Trophoblast cell (in vitro differentiated cells and primary cell): ENCODE results near the gene SF3A2.

ENCODE experiments used
- DNase-seq, 2 donors: peaks; one replicate each; pipeline ENCODE4 v3.0.0-alpha.2; 2016
- H2AFZ ChIP-seq: 2 replicates; pipeline ENCODE4 v1.6.1; 2013; ENCODE audit warnings: low read length, moderate library complexity, mild to moderate bottlenecking; ENCODE audit not compliant: insufficient read depth, poor library complexity
- H2AK5ac ChIP-seq: 2 replicates; pipeline ENCODE4 v1.6.1; 2013; ENCODE audit warnings: mild to moderate bottlenecking, low read length
- H2BK120ac ChIP-seq: 2 replicates; pipeline ENCODE4 v1.6.1; 2013; ENCODE audit warnings: low read length, mild to moderate bottlenecking, moderate library complexity; ENCODE audit not compliant: insufficient read depth, poor library complexity
- H2BK12ac ChIP-seq: 2 replicates; pipeline ENCODE4 v1.6.1; 2013; ENCODE audit warnings: mild to moderate bottlenecking, low read length, moderate library complexity
- H2BK5ac ChIP-seq: 2 replicates; pipeline ENCODE4 v1.6.1; 2013; ENCODE audit warnings: low read length, low read depth, moderate library complexity, mild to moderate bottlenecking; ENCODE audit not compliant: poor library complexity
- H3K14ac ChIP-seq: 2 replicates; pipeline ENCODE4 v1.6.1; 2013; ENCODE audit warnings: mild to moderate bottlenecking, low read length
- H3K18ac ChIP-seq: 2 replicates; pipeline ENCODE4 v1.6.1; 2013; ENCODE audit warnings: mild to moderate bottlenecking, low read length
- H3K23ac ChIP-seq: 2 replicates; pipeline ENCODE4 v1.6.1; 2013; ENCODE audit warnings: low read length
- H3K27ac ChIP-seq: 2 replicates; pipeline ENCODE4 v1.5.1; 2013; ENCODE audit warnings: low read depth, mild to moderate bottlenecking, inconsistent platforms, low read length, moderate library complexity
- H3K27me3 ChIP-seq: 2 replicates; pipeline ENCODE4 v1.6.1; 2013; ENCODE audit warnings: inconsistent platforms, mild to moderate bottlenecking, low read length, moderate library complexity; ENCODE audit not compliant: insufficient read depth
- H3K36me3 ChIP-seq, 2 experiments: 1 replicate in 1 of 2; 2 replicates in 1 of 2; pipeline ENCODE4 v1.6.1; 2013; ENCODE audit warnings: low read length in 2 of 2, mild to moderate bottlenecking in 2 of 2, moderate library complexity in 1 of 2; ENCODE audit not compliant: insufficient read depth in 2 of 2, control insufficient read depth in 1 of 2
- H3K4ac ChIP-seq: 2 replicates; pipeline ENCODE4 v1.6.1; 2013; ENCODE audit warnings: low read depth, mild to moderate bottlenecking, low read length, moderate library complexity
- H3K4me1 ChIP-seq, 2 experiments: 1 replicate in 1 of 2; 2 replicates in 1 of 2; pipeline ENCODE4 v1.6.1; 2013; ENCODE audit warnings: low read length in 2 of 2, mild to moderate bottlenecking in 2 of 2, moderate library complexity in 1 of 2; ENCODE audit not compliant: insufficient read depth in 2 of 2, control insufficient read depth in 1 of 2
- H3K4me2 ChIP-seq: 2 replicates; pipeline ENCODE4 v1.6.1; 2013; ENCODE audit warnings: inconsistent platforms, mild to moderate bottlenecking, low read length, moderate library complexity
- H3K4me3 ChIP-seq: 2 replicates; pipeline ENCODE4 v1.5.1; 2013; ENCODE audit warnings: mild to moderate bottlenecking, low read depth, low read length, inconsistent platforms
- H3K79me1 ChIP-seq: one replicate; pipeline ENCODE4 v1.6.1; 2013; ENCODE audit warnings: low read length
- H3K79me2 ChIP-seq: 2 replicates; pipeline ENCODE4 v1.6.1; 2013; ENCODE audit warnings: low read length, mild to moderate bottlenecking; ENCODE audit not compliant: control insufficient read depth, insufficient read depth, poor library complexity
- H3K9ac ChIP-seq: 2 replicates; pipeline ENCODE4 v1.6.1; 2013; ENCODE audit warnings: mild to moderate bottlenecking, low read length
- H3K9me3 ChIP-seq: 2 replicates; pipeline ENCODE4 v1.6.1; 2013; ENCODE audit warnings: low read depth, mild to moderate bottlenecking, control low read depth, inconsistent platforms, low read length; ENCODE audit not compliant: insufficient read depth
- H4K12ac ChIP-seq: 2 replicates; pipeline ENCODE4 v1.6.1; 2013; ENCODE audit warnings: low read depth, mild to moderate bottlenecking, low read length, moderate library complexity
- H4K8ac ChIP-seq: 2 replicates; pipeline ENCODE4 v1.6.1; 2013; ENCODE audit warnings: low read depth, mild to moderate bottlenecking, low read length, moderate library complexity
- H4K91ac ChIP-seq: one replicate; pipeline ENCODE4 v1.6.1; 2013; ENCODE audit warnings: low read depth, mild to moderate bottlenecking, low read length, moderate library complexity
- WGBS: extraction: QIAGEN DNeasy Blood & Tissue Kit; methylation state at CpG from one replicate; pipeline ENCODE4 v1.1.7; 2013; ENCODE audit warnings: missing lambda C conversion rate; ENCODE audit not compliant: insufficient read length, insufficient coverage; ENCODE audit errors: extremely low coverage; 5-methylcytosine and 5-hydroxymethylcytosine counted together

The SF3A2 gene

DNA sequence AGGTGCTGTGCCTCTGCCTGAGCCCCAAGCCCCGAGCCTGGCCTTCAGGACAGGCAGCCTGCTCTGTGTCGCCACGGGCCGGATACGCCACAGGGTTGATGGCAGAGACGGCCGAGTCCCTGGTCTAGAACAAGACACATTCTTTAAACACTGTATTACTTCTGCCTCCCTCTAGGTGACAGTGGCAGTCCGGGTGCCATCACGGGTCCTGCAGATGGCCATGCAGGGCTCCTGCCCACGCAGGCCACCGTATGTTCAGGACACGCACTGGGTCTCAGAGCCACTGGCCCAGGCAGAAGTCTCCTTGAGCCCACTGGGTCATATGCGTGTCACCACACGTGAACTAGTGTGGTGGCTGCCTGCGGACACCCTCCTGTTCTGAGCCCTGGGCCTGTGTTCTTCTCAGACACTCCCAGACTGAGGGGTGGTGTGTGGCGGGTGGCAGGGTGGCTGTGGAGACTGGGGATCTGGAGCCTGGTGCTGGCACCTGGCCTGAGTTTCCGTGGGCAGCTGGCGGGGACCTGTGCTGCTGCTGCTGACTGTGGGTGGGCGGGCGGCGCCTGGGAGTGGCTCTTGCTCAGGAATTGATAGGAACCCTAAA, 4.9 kb upstream of the SF3A2 start:
- H2BK120ac ChIP-seq, result no peak overlapping the region
- WGBS, result no CpG with 5 or more reads among the region's 21 CpGs
- no peak overlapping the region for H3K27ac ChIP-seq
- no peak overlapping the region for H4K12ac ChIP-seq
- no peak overlapping the region for H3K18ac ChIP-seq
- no peak overlapping the region for H2BK12ac ChIP-seq
- H3K79me1 ChIP-seq, result peaks cover 12% of the 10 kb centered on the region
- no peaks in the 10 kb centered on the region for H3K9me3 ChIP-seq
- no peak overlapping the region for H3K4me2 ChIP-seq
- peaks cover 63 to 66% of the 10 kb centered on the region in 2 experiments for H3K36me3 ChIP-seq
- H3K9ac ChIP-seq, result no peak overlapping the region
- no peak overlapping the region for H2AK5ac ChIP-seq
- H3K79me2 ChIP-seq, result peaks cover 17% of the 10 kb centered on the region
- H2AFZ ChIP-seq, result no peak overlapping the region
- no peak overlapping the region for H3K4me3 ChIP-seq
- H3K14ac ChIP-seq, result no peak overlapping the region
- no peaks in the 10 kb centered on the region for H3K27me3 ChIP-seq
- peaks cover 3 to 4% of the 10 kb centered on the region in 2 experiments for H3K4me1 ChIP-seq
- H4K91ac ChIP-seq, result no peak overlapping the region
- DNase-seq, result peak in 1 of 2 donors; percentile 33
- H2BK5ac ChIP-seq, result no peak overlapping the region
- H3K23ac ChIP-seq, result no peak overlapping the region
- no peak overlapping the region for H3K4ac ChIP-seq
- no peak overlapping the region for H4K8ac ChIP-seq

DNA sequence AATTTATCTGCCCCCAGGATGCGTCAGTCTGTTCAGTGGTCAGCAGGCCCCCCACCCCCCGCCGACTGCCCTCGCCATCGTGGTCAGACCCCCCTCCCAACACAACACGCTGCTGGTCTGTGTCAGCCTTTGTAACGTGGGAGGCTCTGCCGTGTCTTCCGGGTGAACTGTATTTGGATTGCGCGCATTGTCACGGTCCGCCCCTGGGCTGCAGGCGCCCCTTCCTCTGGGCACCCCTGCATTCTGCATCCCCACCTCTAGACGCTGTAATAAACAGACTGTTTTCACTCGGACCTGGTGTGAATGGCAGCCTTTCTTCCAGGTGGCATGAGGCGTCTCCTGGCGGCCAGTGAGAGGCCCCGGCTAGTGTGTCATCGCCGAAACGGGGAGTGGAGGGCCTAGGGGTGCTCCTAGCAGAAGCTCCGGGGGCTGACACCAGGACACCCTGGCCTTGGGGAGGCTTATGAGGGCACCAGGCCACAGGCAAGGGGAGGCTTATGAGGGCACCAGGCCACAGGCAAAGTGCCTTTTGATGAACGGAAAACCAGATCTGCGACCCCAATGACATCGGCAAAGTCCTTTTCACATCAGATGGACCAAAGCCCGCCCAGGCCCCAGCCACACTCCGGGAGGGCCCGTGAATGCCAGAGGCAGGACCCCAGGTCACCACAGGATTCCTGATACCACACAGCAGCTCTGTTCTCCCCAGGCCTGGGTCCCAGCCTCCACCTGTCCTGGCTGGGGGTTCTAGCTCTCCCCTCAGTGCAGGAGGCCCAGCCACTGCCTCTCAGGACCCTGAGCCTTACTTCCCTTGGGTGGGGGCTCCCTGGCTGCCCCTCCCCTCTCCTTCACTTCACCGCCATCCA, 4.1 kb upstream of the SF3A2 start:
- no CpG with 5 or more reads among the region's 30 CpGs for WGBS
- peaks cover 6 to 7% of the 10 kb centered on the region in 2 experiments for H3K4me1 ChIP-seq

DNA sequence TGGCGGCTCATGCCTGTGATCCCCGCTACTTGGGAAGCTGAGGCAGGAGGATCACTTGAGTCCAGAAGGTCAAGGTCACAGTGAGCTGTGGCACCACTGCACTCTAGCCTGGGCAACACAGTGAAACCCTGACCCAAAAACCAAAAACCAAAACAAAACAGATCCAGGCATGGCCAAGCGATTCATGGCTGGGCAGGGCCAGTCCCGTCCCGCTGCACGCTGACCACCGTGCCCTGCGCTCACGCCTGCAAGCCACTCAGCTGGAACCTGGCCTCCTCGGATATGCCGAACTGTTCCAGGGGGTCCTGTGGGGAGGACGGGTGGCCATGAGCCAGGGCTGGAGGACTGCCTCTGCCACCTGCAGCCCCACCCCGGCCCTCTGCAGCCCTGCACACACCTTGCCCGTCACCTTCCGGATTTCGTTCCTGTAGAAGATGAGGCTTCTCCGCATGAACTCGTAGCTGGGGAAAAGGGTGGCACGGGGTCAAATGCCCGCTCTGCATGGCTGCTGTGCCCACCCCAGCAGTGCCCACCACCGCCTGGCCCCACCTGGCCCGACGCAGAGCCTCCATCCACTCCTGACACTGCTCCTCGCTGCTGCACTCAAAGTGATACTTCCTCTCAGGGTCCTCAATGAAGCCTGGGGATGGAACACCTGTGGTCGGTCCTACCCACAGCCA, 2.9 kb upstream of the SF3A2 start:
- H4K91ac ChIP-seq, result no peak overlapping the region
- H3K79me2 ChIP-seq, result peaks cover 35% of the 10 kb centered on the region
- H3K27me3 ChIP-seq, result no peaks in the 10 kb centered on the region
- no peak overlapping the region for H2BK5ac ChIP-seq
- no peak overlapping the region for H3K23ac ChIP-seq
- H4K12ac ChIP-seq, result no peak overlapping the region
- no peaks in the 10 kb centered on the region for H3K9me3 ChIP-seq
- no peak overlapping the region for H3K4me3 ChIP-seq
- H3K14ac ChIP-seq, result no peak overlapping the region
- H3K36me3 ChIP-seq, result peaks cover 47 to 51% of the 10 kb centered on the region in 2 experiments
- H2AFZ ChIP-seq, result no peak overlapping the region
- no CpG with 5 or more reads among the region's 25 CpGs for WGBS
- peak overlapping the region; percentile 64 for H3K4ac ChIP-seq
- no peak overlapping the region for H2BK12ac ChIP-seq
- H3K9ac ChIP-seq, result no peak overlapping the region
- no peak for DNase-seq
- no peak overlapping the region for H4K8ac ChIP-seq
- H3K4me1 ChIP-seq, result peaks cover 12% of the 10 kb centered on the region in 2 experiments
- H3K18ac ChIP-seq, result no peak overlapping the region
- peaks cover 16% of the 10 kb centered on the region for H3K79me1 ChIP-seq
- H2BK120ac ChIP-seq, result no peak overlapping the region
- H2AK5ac ChIP-seq, result no peak overlapping the region
- H3K27ac ChIP-seq, result no peak overlapping the region
- no peak overlapping the region for H3K4me2 ChIP-seq

More for the DNA sequence above, 4.1 kb upstream of the SF3A2 start:
- H3K79me1 ChIP-seq, result peaks cover 16% of the 10 kb centered on the region
- H3K18ac ChIP-seq, result no peak overlapping the region
- H2BK120ac ChIP-seq, result no peak overlapping the region
- H2BK12ac ChIP-seq, result no peak overlapping the region
- no peak overlapping the region for H2AFZ ChIP-seq
- no peak overlapping the region for H3K4ac ChIP-seq
- H3K79me2 ChIP-seq, result peaks cover 25% of the 10 kb centered on the region
- no peak overlapping the region for H3K14ac ChIP-seq
- H4K8ac ChIP-seq, result no peak overlapping the region
- H3K23ac ChIP-seq, result no peak overlapping the region
- H3K27me3 ChIP-seq, result no peaks in the 10 kb centered on the region
- no peak overlapping the region for H4K12ac ChIP-seq
- H4K91ac ChIP-seq, result no peak overlapping the region
- H3K4me2 ChIP-seq, result no peak overlapping the region
- H3K9ac ChIP-seq, result no peak overlapping the region
- DNase-seq, result no peak
- H3K9me3 ChIP-seq, result no peaks in the 10 kb centered on the region
- peaks cover 57 to 59% of the 10 kb centered on the region in 2 experiments for H3K36me3 ChIP-seq
- no peak overlapping the region for H3K4me3 ChIP-seq
- no peak overlapping the region for H3K27ac ChIP-seq
- H2AK5ac ChIP-seq, result no peak overlapping the region
- no peak overlapping the region for H2BK5ac ChIP-seq

DNA sequence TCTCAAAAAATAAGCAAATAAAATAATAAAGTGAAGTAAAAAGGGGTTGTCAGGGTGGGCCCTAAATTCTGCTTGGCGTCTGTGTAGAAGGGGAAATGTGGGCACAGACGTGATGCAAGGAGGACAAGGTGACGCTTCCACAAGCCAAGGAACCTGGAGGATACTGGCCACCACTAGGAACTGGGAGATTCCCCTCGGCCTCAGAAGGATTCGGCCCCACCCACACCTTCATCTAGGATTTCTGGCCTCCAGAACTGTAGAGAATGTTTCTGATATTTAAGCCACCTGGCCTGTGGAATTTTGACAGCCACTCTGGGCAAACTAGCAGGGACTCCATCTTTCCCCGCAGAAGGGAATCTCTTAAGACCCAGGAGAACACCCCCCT, 1.6 kb upstream of the SF3A2 start:
- Histone ChIP-seq H4K12ac (peak overlapping the region; percentile 33), H3K36me3 (peaks cover 39 to 42% of the 10 kb centered on the region in 2 experiments), H3K9ac (peak overlapping the region; percentile 87), H2AFZ (no peak overlapping the region), H3K4me1 (peaks cover 12% of the 10 kb centered on the region in 2 experiments), H4K91ac (peak overlapping the region; percentile 79), H3K4me2 (peak overlapping the region; percentile 65), H2BK5ac (no peak overlapping the region), H4K8ac (no peak overlapping the region), H2AK5ac (no peak overlapping the region), H3K4me3 (peak overlapping the region; percentile 87), H2BK12ac (no peak overlapping the region), H3K23ac (no peak overlapping the region), H3K27me3 (no peaks in the 10 kb centered on the region), H3K14ac (peak overlapping the region; percentile 78), H3K9me3 (no peaks in the 10 kb centered on the region), H3K18ac (no peak overlapping the region), H3K27ac (no peak overlapping the region), H3K79me2 (peaks cover 41% of the 10 kb centered on the region), H2BK120ac (peak overlapping the region; percentile 44), H3K4ac (peak overlapping the region; percentile 90), H3K79me1 (peaks cover 16% of the 10 kb centered on the region)
- DNase-seq, result peak; percentile 75 to 83
- WGBS, result no CpG with 5 or more reads among the region's 6 CpGs
